A673 (cell line): ENCODE results near the gene MBD5.

ENCODE experiments used
- CTCF ChIP-seq: fragments of 300-800, 200-600 bp; sonication (generic); conservative IDR thresholded peaks from 2 replicates; pipeline ENCODE4 v1.5.1; 2017; ENCODE audit warnings: low read depth, mild to moderate bottlenecking, antibody characterized with exemption, low read length, moderate library complexity, mixed read lengths
- EZH2 ChIP-seq: fragments of 200-600 bp; sonication (generic); IDR thresholded peaks from 2 replicates; pipeline ENCODE4 v1.6.1; 2017; ENCODE audit warnings: borderline replicate concordance, low read depth, mild to moderate bottlenecking, mixed read lengths, antibody characterized with exemption, low read length; ENCODE audit not compliant: poor library complexity, severe bottlenecking

- TF ChIP-seq CTCF (no peak), EZH2 (no peak)
Observed at GRCh38 chr2:147998203-147998602, 22.7 kb upstream of the MBD5 start.
